Body of pancreas (tissue), 4 donors: Measurements from ENCODE around the gene CTNND2.

Source experiments
- POLR2A ChIP-seq, 3 donors: fragments of 450-650 bp; IDR thresholded peaks; one replicate each; pipeline ENCODE4 v1.6.1; 2016; ENCODE audit warnings: antibody characterized with exemption in 3 of 3, mild to moderate bottlenecking in 2 of 3
- TF ChIP-seq, protein P1 (sequence below), 7 experiments: fragments of 450-650 bp in 4 of 7; fragments of 200-600 bp in 3 of 7; sonication (generic) in 3 of 7; IDR thresholded peaks; one replicate each; pipeline ENCODE4 v1.5.1; 2016 to 2019; ENCODE audit warnings: antibody characterized with exemption in 7 of 7

DNA sequence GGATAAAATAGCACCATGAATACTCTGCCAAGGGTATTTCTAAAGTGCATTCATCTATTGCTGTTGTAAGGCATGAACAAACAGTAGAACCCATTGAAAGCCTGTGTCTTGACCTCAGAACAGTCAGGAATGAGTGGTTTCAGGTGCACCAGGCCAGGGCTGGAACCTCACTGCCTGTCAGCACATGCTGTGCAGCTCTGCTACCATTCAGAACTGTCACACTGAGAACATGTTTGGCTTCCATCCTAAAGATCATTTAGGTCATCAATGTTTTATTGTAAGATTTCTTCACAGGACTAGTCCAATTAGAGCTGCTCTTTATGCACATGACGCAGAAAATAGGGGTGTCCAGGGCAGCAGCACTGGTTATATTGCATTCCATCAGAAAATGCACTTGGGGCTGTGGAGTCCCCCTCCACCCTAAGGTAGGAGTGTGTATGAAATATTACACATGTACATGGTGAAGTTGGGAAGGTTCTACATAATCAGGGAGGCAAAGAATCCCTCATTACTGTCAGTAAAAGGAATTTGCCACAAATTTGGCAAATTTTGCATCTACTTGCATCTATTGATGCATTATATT, 408.0 kb downstream of the CTNND2 start:
- TF ChIP-seq, protein P1, sequence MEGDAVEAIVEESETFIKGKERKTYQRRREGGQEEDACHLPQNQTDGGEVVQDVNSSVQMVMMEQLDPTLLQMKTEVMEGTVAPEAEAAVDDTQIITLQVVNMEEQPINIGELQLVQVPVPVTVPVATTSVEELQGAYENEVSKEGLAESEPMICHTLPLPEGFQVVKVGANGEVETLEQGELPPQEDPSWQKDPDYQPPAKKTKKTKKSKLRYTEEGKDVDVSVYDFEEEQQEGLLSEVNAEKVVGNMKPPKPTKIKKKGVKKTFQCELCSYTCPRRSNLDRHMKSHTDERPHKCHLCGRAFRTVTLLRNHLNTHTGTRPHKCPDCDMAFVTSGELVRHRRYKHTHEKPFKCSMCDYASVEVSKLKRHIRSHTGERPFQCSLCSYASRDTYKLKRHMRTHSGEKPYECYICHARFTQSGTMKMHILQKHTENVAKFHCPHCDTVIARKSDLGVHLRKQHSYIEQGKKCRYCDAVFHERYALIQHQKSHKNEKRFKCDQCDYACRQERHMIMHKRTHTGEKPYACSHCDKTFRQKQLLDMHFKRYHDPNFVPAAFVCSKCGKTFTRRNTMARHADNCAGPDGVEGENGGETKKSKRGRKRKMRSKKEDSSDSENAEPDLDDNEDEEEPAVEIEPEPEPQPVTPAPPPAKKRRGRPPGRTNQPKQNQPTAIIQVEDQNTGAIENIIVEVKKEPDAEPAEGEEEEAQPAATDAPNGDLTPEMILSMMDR (IDR thresholded peaks at IDR 0.05): no peak
- TF ChIP-seq POLR2A (IDR thresholded peaks at IDR 0.05): no peak
